H1 (cell line): ENCODE results near the gene PPP1R1A. TPM values are rescaled to one million over a fixed set of nuclear protein-coding genes. Genes with fewer than 3 reads are reported as not detected.

Experiments
- ZNF274 ChIP-seq: IDR thresholded peaks from 2 replicates; pipeline ENCODE4 v1.7.0; 2012; ENCODE audit warnings: low read length, borderline replicate concordance; ENCODE audit errors: extremely low read depth
- polyA plus RNA-seq, 7 experiments: library from polyadenylated mRNA; depleted of rRNA in 3 of 7; stranded (reverse) in 5 of 7; unstranded in 2 of 7; fragments of >200 nt in 5 of 7; fragments of 200-250 nt in 2 of 7; gene quantifications; 1 replicate in 5 of 7; 2 replicates in 1 of 7; 4 replicates in 1 of 7; pipeline versions ENCODE4 v1.2.1 to v1.2.3, GENCODE V29; 2011 to 2013; ENCODE audit warnings: missing spikeins in 2 of 7, mixed read lengths in 2 of 7
- total RNA-seq: library from RNA; stranded (reverse); fragmentation: NEBNext Ultra II Directional; extraction: Animal tissue kit (Norgen Biotek cat#: 25700); gene quantifications from 2 replicates; pipeline ENCODE4 v1.2.1, GENCODE V29; 2021

Gene PPP1R1A
- total and polyA plus RNA-seq, 2 of the 8 experiments (the other 6 are each of a cell fraction or from before 2014, with no cell fraction given), result 5.8 to 13.1 TPM

DNA sequence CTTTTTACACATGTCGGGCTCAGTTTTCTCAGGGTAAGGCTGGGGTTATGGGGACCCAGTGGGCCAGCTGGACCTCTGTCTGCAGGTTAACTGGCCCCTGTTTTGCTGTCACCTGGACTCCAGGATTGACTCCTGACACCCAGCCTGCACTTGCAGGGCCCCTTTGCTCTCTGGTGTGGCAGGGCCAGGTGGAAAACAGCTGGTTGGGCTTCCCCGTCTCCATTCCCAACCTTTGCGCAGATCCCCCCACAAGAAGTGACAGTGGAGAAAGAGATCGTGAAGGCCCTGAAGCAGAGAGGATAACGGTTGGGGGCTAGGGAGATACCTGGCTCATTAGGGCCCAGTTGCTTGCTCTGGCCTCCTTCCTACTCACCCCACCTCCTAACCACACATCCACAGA lies 1.5 kb upstream of the PPP1R1A start (continued):
- no peak for TF ChIP-seq ZNF274
- TF ChIP-seq, all 59 proteins: peak for 0
